ENCODE measurements around the gene MICAL2.
"Not testable (repeated sequence)": the region's sequence is repeated elsewhere in the genome, so short reads cannot be mapped to it uniquely, and the experiment has no call there.

Gene MICAL2

GRCh38 chr11:12137005-12137690 is 26.8 kb downstream of the MICAL2 start:
- DNase-seq (ENCODE audit: low read depth) = no peak

- peak; percentile 90 for DNase-seq (ENCODE audit: low read depth)
Measured at GRCh38 chr11:12137938-12138731, 27.7 kb downstream of the MICAL2 start.

GRCh38 chr11:12139144-12139881 is 28.9 kb downstream of the MICAL2 start:
- DNase-seq (ENCODE audit: low read depth) = peak; percentile 72

GRCh38 chr11:12140186-12140793 is 29.9 kb downstream of the MICAL2 start:
- DNase-seq (ENCODE audit: low read depth) = no peak

GRCh38 chr11:12141283-12141682 is 30.9 kb downstream of the MICAL2 start:
- DNase-seq (ENCODE audit: low read depth) = no peak

- DNase-seq (ENCODE audit: low read depth) = no peak
Measured at GRCh38 chr11:12142176-12142575, 31.8 kb downstream of the MICAL2 start.

- no peak for DNase-seq (ENCODE audit: low read depth)
Measured at GRCh38 chr11:12142909-12143308, 32.5 kb downstream of the MICAL2 start.

GRCh38 chr11:12143461-12144258 is 33.3 kb downstream of the MICAL2 start:
- no peak for DNase-seq (ENCODE audit: low read depth)

- no peak for DNase-seq (ENCODE audit: low read depth)
Measured at GRCh38 chr11:12144330-12145174, 34.2 kb downstream of the MICAL2 start.

- not testable (repeated sequence) for DNase-seq (ENCODE audit: low read depth)
Measured at GRCh38 chr11:12146678-12147077, 36.3 kb downstream of the MICAL2 start.

- DNase-seq (ENCODE audit: low read depth) = no peak
Measured at GRCh38 chr11:12147827-12148226, 37.4 kb downstream of the MICAL2 start.

GRCh38 chr11:12148466-12148865 is 38.1 kb downstream of the MICAL2 start:
- no peak for DNase-seq (ENCODE audit: low read depth)

GRCh38 chr11:12148882-12149281 is 38.5 kb downstream of the MICAL2 start:
- DNase-seq (ENCODE audit: low read depth) = no peak

- DNase-seq (ENCODE audit: low read depth) = no peak
Measured at GRCh38 chr11:12149672-12150225, 39.4 kb downstream of the MICAL2 start.

- peak; percentile 48 for DNase-seq (ENCODE audit: low read depth)
Measured at GRCh38 chr11:12150831-12151382, 40.5 kb downstream of the MICAL2 start.

GRCh38 chr11:12152321-12152720 is 41.9 kb downstream of the MICAL2 start:
- DNase-seq (ENCODE audit: low read depth) = no peak

GRCh38 chr11:12154871-12155668 is 44.7 kb downstream of the MICAL2 start:
- no peak for DNase-seq (ENCODE audit: low read depth)

GRCh38 chr11:12155696-12156095 is 45.3 kb downstream of the MICAL2 start:
- DNase-seq (ENCODE audit: low read depth) = no peak
